HepG2 (cell line): ENCODE data around the gene SRC. TPM values are rescaled to one million over a fixed set of nuclear protein-coding genes. Genes with fewer than 3 reads are reported as not detected.

Experiments used
- ATAC-seq: fragments of 200-7000 bp; cut with Tn5 transposase; 3 replicates; pipeline ENCODE4 v1.9.1; 2020; ENCODE audit warnings: mild to moderate bottlenecking, moderate library complexity
- BruUV-seq: library from RNA; stranded (reverse); fragments of 400-500 nt; replicated peaks from 2 replicates; lab custom pipeline; 2021; lab: Mats Ljungman, UMichigan
- CTCF ChIA-PET: fragments of 300-600 bp; formaldehyde crosslinking; extraction: SDS; loops from one replicate; lab custom pipeline; 2021; ENCODE audit warnings: low total read pairs, inconsistent platforms, low intra/inter-chr PET ratio; lab: Yijun Ruan, JAX
- POLR2A ChIA-PET: fragments of 350-600 bp; sonication (Branson Sonifier 250); formaldehyde crosslinking; loops from one replicate; lab custom pipeline; 2020; ENCODE audit warnings: antibody characterized with exemption, inconsistent platforms; lab: Yijun Ruan, JAX
- DNase-seq: peaks from one replicate; pipeline ENCODE4 v3.0.0-alpha.2; 2015; ENCODE audit warnings: low spot score
- FAIRE-seq: peaks from 3 replicates; lab custom pipeline; 2011; peaks lifted over from hg19 to GRCh38; lab: Jason Lieb, UNC
- H2AFZ ChIP-seq: one replicate; pipeline ENCODE4 v1.6.1; 2011; ENCODE audit warnings: low read length, inconsistent platforms
- H3K27ac ChIP-seq: fragments of 300-600 bp; 3 replicates; pipeline ENCODE4 v1.8.0; 2011; ENCODE audit warnings: mixed run types, mild to moderate bottlenecking, mixed read lengths, low read length, inconsistent platforms; ENCODE audit not compliant: insufficient read depth; ENCODE audit errors: extremely low read length
- H3K27me3 ChIP-seq, 2 experiments: fragments of 200-600 bp in 1 of 2; 2 replicates in 1 of 2; 3 replicates in 1 of 2; pipeline versions ENCODE4 v1.6.0 to v1.8.0; 2011; ENCODE audit warnings: low read length in 2 of 2, mild to moderate bottlenecking in 2 of 2, moderate library complexity in 2 of 2, inconsistent platforms in 1 of 2; ENCODE audit not compliant: insufficient read depth in 2 of 2, control insufficient read depth in 1 of 2
- H3K36me3 ChIP-seq, 2 experiments: fragments of 200-600 bp in 1 of 2; replicated peaks in 1 of 2; 2 replicates in 1 of 2; 3 replicates in 1 of 2; pipeline versions ENCODE4 v1.5.1 to v1.8.0; 2011; ENCODE audit warnings: low read length in 2 of 2, inconsistent platforms in 1 of 2; ENCODE audit not compliant: insufficient read depth in 2 of 2, control insufficient read depth in 1 of 2
- H3K4me1 ChIP-seq: 2 replicates; pipeline ENCODE4 v1.5.1; 2012; ENCODE audit warnings: low read length, inconsistent platforms; ENCODE audit not compliant: insufficient read depth
- H3K4me2 ChIP-seq: 2 replicates; pipeline ENCODE4 v1.6.0; 2011; ENCODE audit warnings: low read depth, low read length, inconsistent platforms
- H3K4me3 ChIP-seq, 3 experiments: fragments of 200-600 bp in 1 of 3; sonication (generic), shearing (Covaris generic) in 1 of 3; replicated peaks in 1 of 3; 2 replicates each; pipeline ENCODE4 v1.5.1; 2011 to 2016; ENCODE audit warnings: low read length in 3 of 3, inconsistent platforms in 2 of 3, low read depth in 2 of 3, mild to moderate bottlenecking in 2 of 3, control low read depth in 1 of 3, mixed read lengths in 1 of 3; ENCODE audit not compliant: insufficient read depth in 1 of 3
- H3K79me2 ChIP-seq: one replicate; pipeline ENCODE4 v1.6.1; 2011; ENCODE audit warnings: low read length, inconsistent platforms; ENCODE audit not compliant: insufficient read depth
- H3K9ac ChIP-seq: 2 replicates; pipeline ENCODE4 v1.6.0; 2011; ENCODE audit warnings: mild to moderate bottlenecking, low read depth, low read length, inconsistent platforms; ENCODE audit not compliant: insufficient read depth
- H3K9me3 ChIP-seq: 2 replicates; pipeline ENCODE4 v1.5.1; 2012; ENCODE audit warnings: mild to moderate bottlenecking, low read length
- H4K20me1 ChIP-seq: 2 replicates; pipeline ENCODE4 v1.6.0; 2011; ENCODE audit warnings: inconsistent platforms, mild to moderate bottlenecking, low read length, moderate library complexity; ENCODE audit not compliant: insufficient read depth
- ISL2 ChIP-seq: sonication (generic); formaldehyde crosslinking; IDR thresholded peaks from 2 replicates; pipeline ENCODE4 v1.5.0; 2020; ENCODE audit warnings: missing genetic modification reagents
- MYC ChIP-seq: sonication (generic); formaldehyde crosslinking; IDR thresholded peaks from 2 replicates; pipeline ENCODE4 v1.9.0; 2021; ENCODE audit warnings: missing genetic modification reagents, borderline replicate concordance
- NRL ChIP-seq: sonication (generic); formaldehyde crosslinking; IDR thresholded peaks from 2 replicates; pipeline ENCODE4 v1.5.0; 2020; ENCODE audit warnings: missing genetic modification reagents, mild to moderate bottlenecking, moderate library complexity, borderline replicate concordance
- RORA ChIP-seq: sonication (generic); formaldehyde crosslinking; IDR thresholded peaks from 2 replicates; pipeline ENCODE4 v1.5.0; 2020; ENCODE audit warnings: mild to moderate bottlenecking, missing genetic modification reagents, moderate library complexity
- SP1 ChIP-seq, 2 experiments: fragments of 450-650 bp in 1 of 2; sonication (generic) in 1 of 2; formaldehyde crosslinking in 1 of 2; IDR thresholded peaks; 2 replicates each; pipeline versions ENCODE4 v1.4.0 to v1.6.1; 2016 to 2020; ENCODE audit warnings: missing genetic modification reagents in 1 of 2
- SP4 ChIP-seq: sonication (generic); formaldehyde crosslinking; IDR thresholded peaks from 2 replicates; pipeline ENCODE4 v1.8.1; 2023; ENCODE audit warnings: mild to moderate bottlenecking, missing genetic modification reagents
- ZBTB39 ChIP-seq: sonication (generic); formaldehyde crosslinking; IDR thresholded peaks from 2 replicates; pipeline ENCODE4 v1.5.0; 2020; ENCODE audit warnings: missing genetic modification reagents
- ZNF672 ChIP-seq: sonication (generic); formaldehyde crosslinking; IDR thresholded peaks from 2 replicates; pipeline ENCODE4 v1.8.1; 2022; ENCODE audit warnings: missing genetic modification reagents
- ZNF891 ChIP-seq: sonication (generic); formaldehyde crosslinking; IDR thresholded peaks from 2 replicates; pipeline ENCODE4 v1.5.0; 2020; ENCODE audit warnings: mild to moderate bottlenecking, missing genetic modification reagents
- WGBS: methylation state at CpG from one replicate; pipeline ENCODE4 v1.1.6; 2017; ENCODE audit warnings: low lambda C conversion rate; 5-methylcytosine and 5-hydroxymethylcytosine counted together
- in situ Hi-C: cut with HindIII; loops from 2 replicates; pipeline ENCODE4 v1.10.0; 2017; ENCODE audit warnings: low pct_unique_long_range_greater_than_20kb; ENCODE audit not compliant: extremely low pct_ligation_motif_present
- intact Hi-C: fragments of 100-400 bp; cut with micrococcal nuclease; formaldehyde crosslinking; loops from one replicate; pipeline ENCODE4 v1.10.0; 2022; ENCODE audit not compliant: unreplicated experiment
- polyA plus RNA-seq, 8 experiments: library from polyadenylated mRNA; depleted of rRNA in 3 of 8; stranded (reverse) in 7 of 8; unstranded in 1 of 8; fragments of >200 nt; fragmentation: Illumina TruSeq in 4 of 8; extraction: Trizol in 4 of 8; gene quantifications; 2 replicates each; pipeline versions ENCODE4 v1.2.1 to v1.2.3, GENCODE V29; 2011 to 2016; ENCODE audit warnings: low read depth in 4 of 8, missing spikeins in 1 of 8, mixed read lengths in 1 of 8; ENCODE audit not compliant: insufficient read depth in 1 of 8
- total RNA-seq, 5 experiments: library from RNA; depleted of rRNA; stranded (reverse); fragments of >200 nt; fragmentation: Illumina TruSeq; extraction: Trizol; gene quantifications; 2 replicates each; pipeline ENCODE4 v1.2.3, GENCODE V29; 2016; ENCODE audit warnings: low read depth in 1 of 5

Gene SRC
- total and polyA plus RNA-seq, 2 of the 13 experiments (the other 11 are each of a cell fraction or from before 2014, with no cell fraction given) = 54.7 to 192 TPM

GRCh38 chr20:37366743-37367142 lies 20.8 kb downstream of the SRC start:
- no peak overlapping the region for H3K27ac ChIP-seq
- CTCF ChIA-PET = no interaction called here
- no peak for FAIRE-seq
- BruUV-seq = TSS peak; percentile 41
- in situ Hi-C loops = no loop called here
- no peak overlapping the region for H3K4me3 ChIP-seq
- TF ChIP-seq MYC (CRISPR knock-in tag) = no peak
- no peak for TF ChIP-seq SP4 (CRISPR knock-in tag)
- TF ChIP-seq ZNF672 (CRISPR knock-in tag) = no peak
- no peak for TF ChIP-seq SP1 (IDR thresholded peaks at IDR 0.05)
- no peak for TF ChIP-seq SP1 (CRISPR knock-in tag; IDR thresholded peaks at IDR 0.05)
- H3K9me3 ChIP-seq = no peaks in the 10 kb centered on the region
- no peak overlapping the region for H2AFZ ChIP-seq
- no peak overlapping the region for H3K9ac ChIP-seq
- 94% methylated on average over 2 of the region's 2 CpGs for WGBS
- no peak for ATAC-seq
- H4K20me1 ChIP-seq = peaks cover 40% of the 10 kb centered on the region; the same call in 1 of the 2 replicates
- H3K36me3 ChIP-seq = peaks cover 26 to 64% of the 10 kb centered on the region in 2 experiments
- H3K27me3 ChIP-seq = no peaks in the 10 kb centered on the region
- no peak overlapping the region for H3K4me2 ChIP-seq
- no peak for DNase-seq
- no peaks in the 10 kb centered on the region for H3K4me1 ChIP-seq
- intact Hi-C loops = no loop called here
- POLR2A ChIA-PET = no interaction called here
- peaks cover 41% of the 10 kb centered on the region for H3K79me2 ChIP-seq

GRCh38 chr20:37369846-37370245 lies 23.9 kb downstream of the SRC start:
- Histone ChIP-seq H3K4me2 (no peak overlapping the region), H3K27me3 (no peaks in the 10 kb centered on the region), H3K36me3 (peaks cover 18 to 60% of the 10 kb centered on the region in 2 experiments), H3K79me2 (peaks cover 52% of the 10 kb centered on the region), H3K27ac (no peak overlapping the region), H2AFZ (no peak overlapping the region), H4K20me1 (peaks cover 23% of the 10 kb centered on the region), H3K4me3 (no peak overlapping the region), H3K9me3 (no peaks in the 10 kb centered on the region), H3K9ac (no peak overlapping the region), H3K4me1 (no peaks in the 10 kb centered on the region)
- no peak for ATAC-seq
- intact Hi-C loops = no loop called here
- no TSS peak for BruUV-seq
- CTCF ChIA-PET = no interaction called here
- FAIRE-seq = no peak
- WGBS = 96% methylated on average over 8 of the region's 8 CpGs
- POLR2A ChIA-PET = no interaction called here
- in situ Hi-C loops = no loop called here
- DNase-seq = no peak
- TF ChIP-seq ZNF891 (CRISPR knock-in tag) = 0 out of 2 replicates have a peak, but pooled peaks have one; percentile 49
- TF ChIP-seq RORA = no peak
- TF ChIP-seq ZBTB39 (CRISPR knock-in tag) = no peak
- no peak for TF ChIP-seq ISL2 (CRISPR knock-in tag)
- TF ChIP-seq NRL (CRISPR knock-in tag) = 0 out of 2 replicates have a peak, but pooled peaks have one; percentile 16
- TF ChIP-seq, all 625 proteins: peak for 2
